ENCODE data around the gene DRC3. TPM values are rescaled to one million over a fixed set of nuclear protein-coding genes. Genes with fewer than 3 reads are reported as not detected.

The DRC3 gene
- total and polyA plus RNA-seq, 2 donors (not counting 3 experiments of a cell fraction or from before 2014, with no cell fraction given), result 1.6 to 2.9 TPM

- H3K27ac ChIP-seq (ENCODE audit: insufficient read depth, low read depth, low read length), result no peak overlapping the region
- TF ChIP-seq GATA2 (IDR thresholded peaks at IDR 0.05; ENCODE audit: insufficient read depth, insufficient read length, low read depth, low read length), result no peak
- no peak for TF ChIP-seq EZH2 (IDR thresholded peaks at IDR 0.05; ENCODE audit: borderline replicate concordance, low read depth, low read length, severe bottlenecking)
- no peak for TF ChIP-seq JUN (IDR thresholded peaks at IDR 0.05; ENCODE audit: borderline replicate concordance, insufficient read depth, insufficient read length, low read depth)
- TF ChIP-seq CTCF (IDR thresholded peaks at IDR 0.05; ENCODE audit: extremely low read depth in 1 of 2, insufficient read depth in 1 of 2, low read depth in 1 of 2, low read length in 2 of 2), result no peak
- no peak for TF ChIP-seq POLR2AphosphoS5 (IDR thresholded peaks at IDR 0.05; ENCODE audit: insufficient read depth, low read depth, low read length)
- no peak for TF ChIP-seq POLR2A (IDR thresholded peaks at IDR 0.05; ENCODE audit: low read depth, low read length)
- no peak for TF ChIP-seq MYC (IDR thresholded peaks at IDR 0.05; ENCODE audit: low read depth, low read length)
- TF ChIP-seq FOS (IDR thresholded peaks at IDR 0.05; ENCODE audit: borderline replicate concordance, insufficient read depth, low read length), result no peak
- no peak for TF ChIP-seq MAX (IDR thresholded peaks at IDR 0.05; ENCODE audit: insufficient read depth, insufficient read length)
- ChIA-PET CTCF (interaction anchor here (0.8 to 5.2 kb wide), 7 partner anchors 42 to 243 kb away, joined by 3 to 70 read pairs (median 4); no protein-coding TSS in a partner anchor), POLR2A (no interaction called here)
- no peaks in the 10 kb centered on the region for H3K27me3 ChIP-seq (ENCODE audit: control insufficient read depth in 2 of 2, insufficient read depth in 2 of 2, low read length in 2 of 2)
- H2AFZ ChIP-seq (ENCODE audit: low read depth, low read length), result no peak overlapping the region
- DNase-seq (ENCODE audit: low read depth, low spot score) (no peak), FAIRE-seq (no peak)
- peaks cover 14% of the 10 kb centered on the region for H3K79me2 ChIP-seq (ENCODE audit: control insufficient read depth, insufficient read depth, low read length)
- H3K9me1 ChIP-seq (replicated peaks; ENCODE audit: control insufficient read depth, extremely low read depth, insufficient read depth, low read length), result no peaks in the 10 kb centered on the region
- H4K20me1 ChIP-seq (replicated peaks; ENCODE audit: control insufficient read depth, extremely low read depth, insufficient read depth, low read length), result no peaks in the 10 kb centered on the region
- intact Hi-C loops (cut with micrococcal nuclease) (no loop called here), dilution Hi-C loops (cut with MboI; ENCODE audit: extremely low pct_ligation_motif_present, low sequenced_read_pairs) (loop anchor here (25.0 kb wide), 1 partner anchor 148 kb away; no protein-coding TSS in a partner anchor)
- no peak overlapping the region for H3K9ac ChIP-seq (replicated peaks; ENCODE audit: extremely low read depth, insufficient read depth, low read length)
- no peaks in the 10 kb centered on the region for H3K9me3 ChIP-seq (replicated peaks; ENCODE audit: control insufficient read depth, insufficient read depth, low read length)
- no peak overlapping the region for H3K4me2 ChIP-seq (ENCODE audit: insufficient read depth, low read length)
- H3K4me1 ChIP-seq (ENCODE audit: control insufficient read depth, extremely low read depth, insufficient read depth, low read length), result peaks cover 28% of the 10 kb centered on the region
- H3K36me3 ChIP-seq (ENCODE audit: control insufficient read depth in 2 of 2, extremely low read depth in 1 of 2, insufficient read depth in 2 of 2, low read length in 2 of 2), result no peaks in the 10 kb centered on the region
- no TSS peak for BruUV-seq (replicated peaks)
- H3K4me3 ChIP-seq (replicated peaks in 1 of 3; ENCODE audit: insufficient read depth in 1 of 3, low read depth in 1 of 3, low read length in 3 of 3), result no peak overlapping the region
These were observed 63.0 kb downstream of the DRC3 start for GRCh38 chr17:18035704-18036103.
